NCI-H187 (cell line): ENCODE measurements around the gene ZNF26.
"Not testable (repeated sequence)": the region's sequence is repeated elsewhere in the genome, so short reads cannot be mapped to it uniquely, and the experiment has no call there.

ENCODE experiments used
- DNase-seq, 2 experiments: peaks; one replicate each; lab custom pipeline; 2025; lab: John Stamatoyannopoulos, UW

ZNF26 gene

DNA sequence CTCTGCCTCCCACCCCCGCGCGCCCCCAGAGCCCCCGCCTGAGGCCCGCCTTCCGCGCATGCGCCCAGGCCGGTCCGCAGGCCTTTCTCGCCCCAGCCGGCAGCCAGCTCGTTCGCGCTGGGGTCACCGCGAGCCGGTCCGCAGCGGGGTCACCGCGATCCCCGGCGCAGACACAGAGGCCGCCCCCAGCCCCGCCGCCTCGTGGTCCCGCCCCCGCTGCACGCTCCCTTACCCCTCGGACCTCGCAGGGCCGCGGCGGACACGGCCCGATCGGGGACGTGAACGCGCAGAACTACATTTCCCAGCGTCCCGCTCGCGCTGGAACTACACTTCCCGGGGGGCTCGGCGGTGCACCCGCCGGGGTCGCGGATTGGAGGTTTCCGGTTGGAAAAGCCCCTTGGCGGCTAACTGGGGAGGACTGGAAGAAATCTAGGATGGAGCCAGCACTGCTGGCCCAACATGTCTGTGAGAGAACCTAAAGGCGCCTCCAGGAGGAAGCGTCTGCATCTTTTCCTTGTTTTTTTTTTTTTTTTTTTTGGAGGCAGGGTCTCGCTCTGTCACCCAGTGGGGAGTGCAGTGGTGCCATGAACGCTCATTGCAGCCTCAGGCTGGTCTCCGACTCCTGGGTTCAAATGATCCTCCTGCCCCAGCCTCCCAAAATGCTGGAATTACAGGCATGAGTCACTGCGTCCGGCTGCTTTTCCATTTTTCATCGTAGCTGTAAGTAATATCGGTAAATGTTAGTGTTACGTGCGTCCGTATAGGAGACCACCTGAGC is 30.0 kb upstream of the ZNF26 start, which contains the start of gene ZNF605:
ZNF605 (minus strand) TSS at position 296 of the 778 bp plus-strand sequence. CDS start 10,671 bp downstream, outside the sequence.
- DNase-seq = peak in 1 of 2 experiments; percentile 24

DNA sequence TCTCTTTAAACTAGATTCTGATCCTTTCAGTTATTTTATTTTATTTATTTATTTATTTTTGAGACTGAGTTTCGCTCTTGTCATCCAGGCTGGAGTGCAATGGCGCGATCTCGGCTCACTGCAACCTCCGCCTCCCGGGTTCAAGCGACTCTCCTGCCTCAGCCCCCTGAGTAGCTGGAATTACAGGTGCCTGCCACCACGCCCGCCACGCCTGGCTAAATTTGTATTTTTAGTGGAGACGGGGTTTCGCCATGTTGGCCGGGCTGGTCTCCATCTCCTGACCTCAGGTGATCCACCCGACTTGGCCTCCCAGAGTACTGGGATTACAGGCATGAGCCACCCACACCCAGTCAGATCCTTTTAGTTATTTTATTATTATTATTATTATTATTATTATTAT is 24.4 kb upstream of the ZNF26 start:
- DNase-seq = not testable (repeated sequence)

DNA sequence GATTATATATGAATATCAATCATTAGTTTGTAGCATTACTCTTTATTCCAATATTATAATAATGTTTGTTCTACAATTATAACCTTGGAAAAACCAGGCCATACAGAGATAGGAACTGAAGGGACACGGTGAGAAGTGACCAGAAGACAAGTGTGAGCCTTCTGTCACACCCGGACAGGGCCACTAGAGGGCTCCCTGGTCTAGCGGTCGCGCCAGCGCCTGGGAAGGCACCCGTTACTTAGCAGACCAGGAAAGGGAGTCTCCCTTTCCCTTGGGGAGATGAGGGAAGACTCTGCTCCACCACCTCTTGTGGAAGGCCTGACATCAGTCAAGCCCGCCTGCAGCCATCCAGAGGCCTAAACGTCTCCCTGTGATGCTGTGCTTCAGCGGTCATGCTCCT is 22.2 kb upstream of the ZNF26 start:
- DNase-seq = not testable (repeated sequence)

DNA sequence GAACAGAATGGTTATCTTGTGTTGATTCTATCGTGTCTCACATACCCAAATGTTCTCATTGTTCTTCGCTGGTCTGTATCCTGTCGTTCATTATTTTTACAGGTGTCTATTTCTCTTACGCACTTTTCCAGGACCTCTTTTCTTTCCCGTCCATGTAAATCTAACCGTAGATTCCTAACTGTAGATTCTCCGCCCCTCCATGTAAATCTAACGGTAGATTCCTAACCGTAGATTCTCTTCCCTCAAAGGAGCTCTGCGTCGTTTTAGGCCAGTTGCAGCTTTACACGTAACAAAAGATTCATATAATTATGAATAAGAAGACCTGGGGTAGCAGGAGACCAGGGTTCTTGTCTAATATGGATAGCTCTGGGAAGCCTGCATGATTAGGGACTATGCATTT is 20.4 kb upstream of the ZNF26 start:
- DNase-seq = no peak

DNA sequence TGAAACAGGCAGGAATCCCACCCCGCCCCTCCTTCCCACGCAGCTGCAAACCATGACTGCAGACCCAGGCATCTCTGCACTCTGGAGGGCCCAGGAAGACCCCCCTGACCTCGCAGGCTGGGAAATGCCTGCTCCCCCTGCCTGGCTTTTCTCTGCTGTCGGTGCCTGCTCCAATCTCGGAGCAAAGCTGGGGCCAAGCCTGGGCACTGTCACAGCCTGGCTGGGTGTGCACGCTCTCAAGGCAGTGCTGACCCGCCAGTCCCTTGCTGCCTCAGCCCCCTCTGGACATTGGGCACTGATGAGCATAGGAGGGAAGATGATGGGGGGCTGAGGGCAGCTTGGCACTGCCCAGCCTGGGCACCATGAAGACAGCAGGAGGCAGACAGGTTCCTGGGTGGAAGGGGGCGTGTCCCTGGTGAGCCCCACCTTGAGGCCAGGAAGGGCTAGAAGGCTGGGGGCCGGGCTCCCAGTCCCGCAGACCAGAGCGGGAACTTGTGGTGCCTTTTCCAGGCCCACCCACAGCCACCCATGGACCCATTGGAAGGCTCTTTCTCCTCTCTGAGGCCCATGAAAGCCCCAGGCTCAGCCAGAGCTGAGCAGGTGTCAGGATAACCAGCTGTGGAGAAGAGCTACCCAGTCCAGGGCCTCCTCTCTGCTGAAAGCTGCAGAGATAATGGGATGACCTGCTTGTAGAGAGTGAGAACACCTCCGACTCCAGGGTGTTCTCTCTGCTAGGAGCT is 19.3 kb upstream of the ZNF26 start:
- DNase-seq = no peak

DNA sequence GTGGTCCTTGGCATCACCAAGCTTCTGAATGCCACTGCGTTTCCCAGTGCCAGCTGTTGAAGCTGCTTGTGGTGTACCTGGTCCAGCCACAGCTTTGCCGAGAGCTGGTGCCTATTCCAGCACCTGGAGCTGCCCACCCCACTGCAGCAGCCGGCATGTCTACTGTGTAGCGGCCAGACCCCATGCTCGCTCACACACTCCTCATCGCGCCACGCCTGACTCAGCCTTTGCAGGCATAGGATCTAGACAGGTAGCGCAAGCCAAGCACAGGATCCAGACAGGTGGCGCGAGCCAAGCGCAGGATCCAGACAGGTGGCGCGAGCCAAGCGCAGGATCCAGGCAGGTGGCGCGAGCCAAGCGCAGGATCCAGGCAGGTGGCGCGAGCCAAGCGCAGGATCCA is 18.4 kb upstream of the ZNF26 start:
- DNase-seq = no peak

DNA sequence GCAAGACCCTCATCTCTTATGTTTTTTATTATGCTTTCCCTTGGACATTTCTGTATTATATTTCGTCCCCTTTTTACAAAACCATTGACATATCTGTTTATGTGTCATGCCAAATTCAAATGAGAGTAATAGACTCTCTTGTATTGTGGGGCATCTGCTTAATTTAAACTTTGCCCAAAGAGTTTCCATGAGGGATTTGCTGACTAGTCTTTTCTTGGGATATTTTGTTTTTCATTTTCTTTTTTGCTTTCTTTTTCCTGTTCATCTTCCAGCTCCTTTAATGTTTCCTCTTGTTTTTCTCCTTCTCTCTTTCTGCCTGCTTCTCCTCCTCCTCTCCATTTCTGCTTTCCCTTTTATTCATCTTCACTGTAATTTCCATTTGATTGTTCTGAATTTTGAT is 13.8 kb upstream of the ZNF26 start:
- DNase-seq = no peak

DNA sequence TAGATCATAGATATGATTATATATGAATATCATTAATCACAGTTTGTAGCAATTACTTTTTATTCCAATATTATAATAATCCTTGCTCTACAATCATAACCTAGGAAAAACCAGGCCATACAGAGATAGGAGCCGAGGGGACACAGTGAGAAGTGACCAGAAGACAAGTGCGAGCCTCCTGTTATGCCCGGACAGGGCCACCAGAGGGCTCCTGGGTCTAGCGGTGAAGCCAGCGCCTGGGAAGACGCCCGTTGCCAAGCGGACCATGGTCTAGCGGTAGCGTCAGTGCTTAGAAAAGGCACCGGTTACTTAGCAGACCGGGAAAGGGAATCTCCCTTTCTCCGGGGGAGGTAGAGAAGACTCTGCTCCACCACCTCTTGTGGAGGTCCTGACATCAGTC is 9.3 kb upstream of the ZNF26 start:
- not testable (repeated sequence) for DNase-seq

DNA sequence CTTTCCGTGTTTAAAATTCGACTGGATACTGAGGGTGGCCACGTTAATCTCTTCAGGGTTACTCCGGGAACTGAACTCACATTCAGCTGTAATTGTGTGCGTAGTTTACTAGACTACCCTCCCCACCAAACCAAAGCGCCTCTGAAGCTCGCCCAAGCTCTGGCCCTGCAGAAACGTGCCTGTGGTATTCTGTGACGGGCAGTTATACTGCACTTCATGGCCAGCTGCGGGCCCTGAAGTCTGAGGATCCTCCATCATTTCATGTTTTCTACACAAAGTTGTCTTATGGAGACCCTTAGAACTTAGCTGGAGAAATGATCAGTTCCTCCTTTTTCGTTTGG is 688 bp downstream of the ZNF26 start:
- no peak for DNase-seq

DNA sequence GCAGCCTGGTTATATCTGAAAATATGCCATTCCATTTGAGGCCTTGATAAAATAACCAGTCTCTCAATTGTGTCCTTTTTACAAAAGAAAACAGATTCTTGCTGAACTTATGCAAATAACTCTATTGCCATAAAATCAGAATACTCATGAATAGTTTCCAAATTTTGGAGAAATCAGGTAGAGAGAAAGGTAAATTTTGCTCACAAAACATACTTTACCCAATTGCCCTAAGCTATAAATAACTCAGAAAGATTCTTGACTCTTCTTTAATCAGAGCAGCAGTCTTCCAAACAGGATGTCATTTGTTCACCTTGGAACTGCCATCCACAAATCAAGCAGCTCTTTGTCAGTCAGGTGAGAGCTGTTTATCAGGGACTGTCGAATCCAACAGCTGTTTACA is 12.6 kb downstream of the ZNF26 start:
- DNase-seq = no peak

DNA sequence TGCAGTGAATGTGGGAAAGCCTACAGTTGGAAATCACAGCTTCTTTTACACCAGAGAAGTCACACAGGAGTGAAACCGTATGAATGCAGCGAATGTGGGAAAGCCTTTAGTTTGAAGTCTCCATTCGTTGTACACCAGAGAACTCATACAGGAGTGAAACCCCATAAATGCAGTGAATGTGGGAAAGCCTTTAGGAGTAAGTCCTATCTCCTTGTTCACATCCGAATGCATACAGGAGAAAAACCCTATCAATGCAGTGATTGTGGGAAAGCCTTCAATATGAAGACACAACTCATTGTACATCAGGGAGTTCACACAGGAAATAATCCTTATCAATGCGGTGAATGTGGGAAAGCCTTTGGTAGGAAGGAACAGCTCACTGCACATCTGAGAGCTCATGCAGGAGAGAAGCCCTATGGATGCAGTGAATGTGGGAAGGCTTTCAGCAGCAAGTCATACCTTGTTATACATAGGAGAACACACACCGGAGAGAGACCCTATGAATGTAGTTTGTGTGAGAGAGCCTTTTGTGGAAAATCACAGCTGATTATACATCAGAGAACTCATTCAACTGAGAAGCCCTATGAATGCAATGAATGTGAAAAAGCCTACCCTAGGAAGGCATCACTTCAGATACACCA is 24.6 kb downstream of the ZNF26 start:
- no peak for DNase-seq

DNA sequence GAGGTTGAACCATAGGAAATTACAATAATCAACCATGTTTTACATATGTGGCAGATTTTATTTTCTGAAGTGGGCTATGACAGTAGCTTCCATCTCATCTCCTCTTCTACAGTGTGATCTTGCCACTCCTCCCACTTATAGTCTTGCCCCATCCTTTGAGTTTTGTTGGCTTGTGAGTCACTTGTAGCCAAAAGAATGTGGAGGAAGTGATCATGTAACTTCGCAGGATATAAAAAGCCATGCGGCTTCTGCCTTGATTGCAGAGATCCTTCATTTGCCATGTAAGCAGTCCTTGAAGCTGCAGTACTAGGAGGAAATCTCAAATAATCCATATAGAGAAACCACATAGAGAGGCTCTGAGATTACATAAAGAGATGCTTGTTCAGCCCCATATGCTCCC is 37.4 kb downstream of the ZNF26 start:
- DNase-seq = no peak

DNA sequence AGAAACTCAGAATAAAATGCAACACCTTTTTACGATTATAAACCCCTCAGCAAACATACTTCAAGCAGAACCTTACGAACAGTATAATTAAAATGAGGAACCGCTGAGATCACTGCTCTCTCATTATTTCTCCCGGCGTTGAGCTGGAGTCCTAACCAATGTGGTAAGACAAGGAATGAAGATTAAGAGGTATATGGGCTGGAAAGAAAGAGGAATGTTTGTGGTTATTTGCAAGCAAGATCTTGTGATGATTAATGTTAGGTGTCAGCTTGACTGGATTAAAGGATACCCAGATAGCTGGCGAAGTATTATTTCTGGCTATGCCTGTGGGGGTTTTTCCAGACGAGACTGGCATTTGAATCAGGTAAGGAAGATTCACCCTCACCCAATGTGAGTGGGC is 40.8 kb downstream of the ZNF26 start:
- no peak for DNase-seq

DNA sequence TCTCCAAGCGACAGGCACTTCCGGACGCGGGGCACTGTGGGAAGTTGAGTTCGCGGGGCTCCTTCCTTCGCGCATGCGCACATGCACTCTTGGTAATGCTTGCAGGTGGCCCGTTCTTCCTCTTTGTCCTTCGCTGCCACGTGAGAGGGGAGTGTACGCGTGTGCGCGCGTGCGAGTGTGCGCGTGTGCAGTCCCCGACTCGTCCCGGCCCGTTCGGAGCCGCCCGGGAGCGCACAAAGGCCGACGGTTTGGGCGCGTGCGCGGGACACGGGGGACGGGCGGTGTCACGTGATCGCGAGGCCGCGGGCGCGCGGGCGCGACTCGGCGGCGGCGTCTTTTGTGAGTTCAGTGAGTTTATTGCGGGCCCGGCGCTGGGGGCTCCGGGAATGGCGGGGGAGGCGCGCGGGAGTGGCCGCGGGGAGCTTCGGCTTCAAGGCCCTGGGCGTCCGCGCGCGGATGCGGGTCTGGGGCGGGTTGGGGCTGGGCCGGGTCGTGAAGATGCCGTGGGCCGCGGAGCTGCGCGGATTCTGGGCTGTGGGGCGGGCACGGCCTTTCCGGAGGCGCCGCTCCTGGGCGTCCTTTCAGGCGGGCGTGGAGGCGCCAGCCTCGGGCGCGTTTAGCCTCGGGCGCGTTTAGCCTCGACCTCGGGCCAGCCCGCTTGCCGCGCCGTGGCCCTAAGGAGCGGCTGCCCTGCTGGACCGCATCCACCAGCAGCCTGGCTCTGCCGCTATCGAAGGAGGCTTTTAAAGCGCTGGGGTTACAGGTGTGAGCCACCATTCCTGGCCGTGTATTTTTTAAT is 51.2 kb downstream of the ZNF26 start, which contains the start of gene ZNF84:
ZNF84 (plus strand) TSS at position 303 of the 799 bp plus-strand sequence. CDS start 3,959 bp downstream, outside the sequence.
- DNase-seq = peak; percentile 95 to 97

DNA sequence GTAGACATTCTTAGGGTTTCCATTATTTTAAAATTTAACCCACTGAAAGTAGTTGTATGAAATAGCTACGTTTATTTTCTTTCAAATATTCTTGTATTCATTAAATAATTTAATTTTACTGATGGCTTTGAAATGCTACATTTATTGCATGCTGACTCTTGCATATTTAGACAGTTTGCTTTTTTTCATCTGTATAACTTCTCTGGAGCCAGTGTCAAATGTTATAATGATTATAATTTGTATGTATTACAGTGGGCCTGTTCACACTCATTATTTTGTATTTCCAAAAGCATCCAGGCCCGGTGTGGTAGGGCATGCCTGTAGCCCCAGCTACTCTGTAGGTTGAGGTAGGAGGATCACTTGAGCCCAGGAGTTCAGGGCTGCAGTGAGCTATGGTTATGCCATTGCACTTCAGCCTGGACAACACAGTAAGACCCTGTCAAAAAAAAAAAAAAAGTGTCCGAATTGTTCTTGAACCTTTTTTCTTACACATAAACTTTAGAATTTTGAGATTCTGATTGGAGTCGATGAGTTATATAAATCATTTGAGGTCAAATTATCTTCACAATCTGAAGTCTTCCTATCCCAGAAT is 52.0 kb downstream of the ZNF26 start:
- DNase-seq = no peak

DNA sequence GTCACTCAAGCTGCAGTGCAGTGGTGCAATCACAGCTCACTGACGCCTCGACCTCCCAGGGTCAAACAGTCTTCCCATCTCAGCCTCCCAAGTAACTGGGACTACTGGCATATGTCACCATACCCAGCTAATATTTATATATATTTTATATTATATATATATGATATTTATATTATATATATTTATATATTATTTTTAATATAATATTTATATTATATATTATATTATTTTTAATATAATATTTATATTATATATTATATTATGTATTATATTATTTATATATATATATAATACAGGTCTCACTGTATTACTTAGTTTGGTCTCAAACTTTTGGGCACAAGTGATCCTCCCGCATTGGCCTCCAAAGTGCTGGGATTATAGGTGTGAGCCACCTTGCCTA is 60.5 kb downstream of the ZNF26 start:
- DNase-seq = no peak

DNA sequence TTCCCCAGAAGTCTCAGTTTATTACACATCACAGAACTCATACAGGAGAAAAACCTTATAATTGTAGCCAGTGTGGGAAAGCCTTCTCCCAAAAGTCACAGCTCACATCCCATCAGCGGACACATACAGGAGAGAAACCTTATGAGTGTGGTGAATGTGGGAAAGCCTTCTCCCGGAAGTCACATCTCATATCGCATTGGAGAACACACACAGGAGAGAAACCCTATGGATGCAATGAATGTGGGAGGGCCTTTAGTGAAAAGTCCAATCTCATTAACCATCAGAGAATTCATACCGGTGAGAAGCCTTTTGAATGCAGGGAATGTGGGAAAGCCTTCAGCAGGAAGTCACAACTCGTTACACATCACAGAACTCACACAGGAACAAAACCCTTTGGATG is 71.3 kb downstream of the ZNF26 start:
- no peak for DNase-seq

DNA sequence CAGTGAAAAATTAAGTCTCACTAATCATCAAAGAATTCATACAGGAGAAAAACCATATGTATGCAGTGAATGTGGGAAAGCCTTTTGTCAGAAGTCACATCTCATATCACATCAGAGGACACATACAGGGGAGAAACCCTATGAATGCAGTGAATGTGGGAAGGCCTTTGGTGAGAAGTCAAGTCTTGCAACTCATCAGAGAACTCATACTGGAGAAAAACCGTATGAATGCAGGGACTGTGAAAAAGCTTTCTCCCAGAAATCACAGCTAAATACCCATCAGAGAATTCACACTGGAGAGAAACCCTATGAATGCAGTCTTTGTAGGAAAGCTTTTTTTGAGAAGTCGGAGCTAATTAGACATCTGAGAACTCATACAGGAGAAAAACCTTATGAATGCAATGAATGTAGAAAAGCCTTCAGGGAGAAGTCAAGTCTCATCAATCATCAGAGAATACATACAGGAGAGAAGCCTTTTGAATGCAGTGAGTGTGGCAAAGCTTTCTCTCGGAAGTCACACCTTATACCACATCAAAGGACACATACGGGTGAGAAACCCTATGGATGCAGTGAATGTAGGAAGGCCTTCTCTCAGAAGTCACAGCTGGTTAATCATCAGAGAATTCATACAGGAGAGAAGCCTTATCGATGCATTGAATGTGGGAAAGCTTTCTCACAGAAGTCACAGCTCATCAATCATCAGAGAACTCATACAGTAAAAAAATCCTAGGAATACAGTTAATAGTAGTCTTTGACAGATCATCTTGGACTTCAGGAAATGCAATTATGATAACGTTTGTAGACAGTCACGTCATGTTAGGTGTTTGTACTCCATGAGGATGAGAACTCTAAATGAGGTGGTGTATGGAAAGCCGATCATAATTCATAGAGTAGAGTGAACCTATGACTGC is 72.3 kb downstream of the ZNF26 start:
- DNase-seq = peak in 1 of 2 experiments; percentile 12

DNA sequence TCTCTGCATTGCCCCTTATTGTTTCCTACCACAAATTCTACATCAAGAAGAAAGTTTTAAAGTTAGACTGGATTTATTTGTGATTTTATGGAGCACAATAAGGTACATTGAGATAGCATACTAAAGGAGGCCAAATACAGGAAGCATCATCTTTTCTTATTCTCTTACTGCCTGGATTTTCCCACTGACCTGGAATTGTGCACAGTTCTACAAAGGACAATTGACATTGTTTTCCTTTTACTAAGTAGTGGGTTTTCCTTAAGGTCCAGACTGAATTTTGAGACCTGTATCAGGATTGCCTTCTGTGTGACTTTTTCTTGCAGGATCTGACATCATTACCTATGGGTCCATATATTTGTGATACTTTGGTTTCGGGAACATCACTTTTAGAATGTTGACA is 75.8 kb downstream of the ZNF26 start:
- DNase-seq = no peak

DNA sequence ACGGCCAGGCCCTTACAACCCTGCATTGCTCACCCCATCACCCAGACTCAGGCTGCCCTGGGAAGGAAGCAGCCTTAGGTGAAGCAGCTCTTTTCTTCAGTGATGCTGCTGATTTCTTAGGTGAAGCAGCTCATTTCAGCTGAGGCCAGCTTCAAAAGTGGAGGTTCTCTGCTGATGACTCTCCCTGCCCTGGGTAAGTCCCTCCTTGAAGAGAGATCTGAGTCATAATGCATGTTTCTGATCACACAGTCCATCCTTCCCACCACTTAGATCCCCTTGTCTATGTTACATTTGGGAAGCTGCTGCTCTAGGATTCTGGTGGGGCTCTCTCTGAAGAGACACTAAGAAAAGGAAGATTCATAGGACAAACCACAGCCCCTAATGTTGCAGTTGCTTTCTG is 77.4 kb downstream of the ZNF26 start:
- no peak for DNase-seq

DNA sequence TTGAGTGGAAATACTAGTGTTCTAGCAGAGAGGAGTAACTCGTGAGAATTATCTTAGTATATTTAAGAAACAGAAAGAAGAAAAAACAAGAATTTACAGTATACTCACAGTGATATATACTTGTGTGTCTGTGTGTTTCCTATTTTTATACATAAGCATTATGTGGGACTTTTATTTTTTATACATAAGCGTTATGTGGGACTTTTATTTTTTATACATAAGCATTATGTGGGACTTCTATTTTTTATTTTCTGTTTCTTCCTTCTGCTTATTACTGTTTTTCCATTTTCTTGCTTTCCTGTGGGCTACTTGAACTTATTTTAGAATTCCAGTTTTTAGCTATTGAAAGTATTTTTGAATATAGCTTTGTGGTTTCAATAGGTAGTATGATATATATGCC is 87.7 kb downstream of the ZNF26 start:
- no peak for DNase-seq
